Measurements from ENCODE around the gene TMEM125.

Gene TMEM125

DNA sequence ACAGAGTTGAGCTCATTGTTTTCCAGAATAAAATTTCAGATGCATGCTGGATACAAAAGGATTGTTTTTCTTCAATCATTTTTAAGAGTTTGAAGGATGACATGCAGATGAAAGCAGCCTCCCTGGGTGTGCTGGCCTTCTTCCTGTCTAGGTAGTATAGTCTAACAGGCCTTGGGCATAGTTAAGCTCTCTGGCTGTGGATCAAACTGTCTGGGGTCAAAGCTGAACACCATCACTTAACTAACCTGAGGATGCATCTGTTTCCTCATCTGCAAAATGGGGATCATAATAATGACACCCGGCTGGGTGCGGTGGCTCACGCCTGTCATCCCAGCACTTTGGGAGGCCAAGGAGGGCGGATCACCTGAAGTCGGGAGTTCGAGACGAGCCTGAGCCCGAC lies 25.0 kb downstream of the TMEM125 start:
- no peak for DNase-seq

DNA sequence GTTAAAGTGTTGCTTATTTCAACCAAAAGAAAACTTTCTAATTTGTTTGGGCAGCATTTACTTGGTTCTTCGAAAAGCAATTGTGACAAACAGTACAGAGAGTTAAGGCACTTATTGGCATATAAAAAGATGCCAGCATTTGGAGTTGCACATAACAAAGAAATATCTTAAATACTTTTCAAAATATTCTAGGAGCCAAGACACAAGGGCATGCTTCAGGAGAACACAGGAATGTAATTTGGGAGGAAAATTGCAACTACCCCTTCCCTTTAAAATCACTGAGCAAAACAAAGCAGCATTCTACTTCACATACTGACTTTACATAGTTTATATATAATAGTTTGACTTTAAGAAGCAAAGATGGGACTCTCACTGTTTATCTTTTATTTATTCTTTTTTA lies 26.4 kb downstream of the TMEM125 start:
- no peak for DNase-seq

DNA sequence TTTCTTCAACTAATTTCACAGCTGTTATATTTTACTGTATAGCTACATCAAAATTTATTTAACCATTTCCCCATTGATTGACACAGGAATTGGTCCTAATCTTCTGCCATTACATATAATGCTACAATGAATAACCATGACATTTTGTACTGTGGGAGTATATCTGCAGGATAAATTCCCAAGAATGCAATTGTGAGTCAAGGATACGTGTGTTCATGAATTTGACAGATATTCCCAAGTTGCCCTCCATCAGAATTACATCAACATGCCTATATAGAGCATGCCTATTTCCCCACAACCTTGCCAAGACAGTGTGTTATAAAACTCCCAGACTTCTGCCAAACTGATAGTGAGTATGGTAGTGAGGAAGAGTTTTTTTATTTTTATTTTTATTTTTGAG lies 28.3 kb downstream of the TMEM125 start:
- no peak for DNase-seq

DNA sequence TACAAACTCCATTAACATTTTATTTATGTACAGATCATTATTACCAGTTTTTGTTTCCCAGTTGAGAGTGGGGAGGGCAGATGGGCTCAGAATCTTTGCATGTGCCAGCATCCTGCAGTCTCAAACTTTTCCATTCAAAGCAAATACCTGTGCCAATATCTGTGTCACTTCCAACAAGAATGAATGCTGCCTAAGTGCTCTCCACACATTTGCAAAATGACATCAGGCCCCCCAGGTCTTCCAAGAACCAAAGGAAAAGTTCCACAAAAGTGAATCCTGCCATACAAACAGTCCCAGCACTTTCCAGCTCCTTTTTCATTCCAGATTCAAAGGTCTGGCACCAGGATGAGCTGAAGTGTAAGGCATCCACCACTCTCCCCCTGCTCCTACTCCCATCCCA lies 29.3 kb downstream of the TMEM125 start:
- DNase-seq: no peak

DNA sequence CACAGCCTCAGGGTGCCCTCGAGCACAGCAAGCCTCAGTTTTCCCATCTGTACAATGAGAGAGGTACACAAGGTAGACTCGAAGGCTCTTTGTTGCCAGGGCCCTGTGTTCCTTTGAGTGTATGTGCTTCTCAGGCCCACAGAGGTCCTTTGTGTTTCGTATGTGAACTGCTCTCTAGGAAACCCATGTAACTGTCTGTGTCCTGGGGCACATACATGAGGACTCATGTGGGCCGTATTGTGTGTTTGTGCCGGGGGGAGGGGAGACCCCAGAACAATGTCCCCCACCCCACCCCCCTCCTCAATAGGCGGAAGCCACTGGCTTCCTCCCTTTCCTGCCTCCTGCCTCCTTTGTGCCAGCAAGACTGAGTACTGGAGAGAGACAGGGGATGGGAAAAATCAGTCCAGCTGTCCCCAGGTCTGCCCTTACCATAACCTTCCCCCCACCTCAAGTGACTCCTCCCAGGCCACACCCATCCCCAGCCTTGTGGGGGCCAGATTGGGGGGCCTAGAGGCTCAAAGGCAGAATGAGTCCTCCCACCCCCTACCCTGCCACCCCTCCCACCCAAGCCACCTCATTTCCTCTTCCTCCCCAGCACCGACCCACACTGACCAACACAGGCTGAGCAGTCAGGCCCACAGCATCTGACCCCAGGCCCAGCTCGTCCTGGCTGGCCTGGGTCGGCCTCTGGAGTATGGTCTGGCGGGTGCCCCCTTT lies 30.8 kb downstream of the TMEM125 start, which contains the start of gene TIE1:
TSS of gene TIE1 (plus strand) at position 605 of the 717 bp plus-strand sequence. CDS start at position 695, 90 bp downstream.
- no peak for DNase-seq

DNA sequence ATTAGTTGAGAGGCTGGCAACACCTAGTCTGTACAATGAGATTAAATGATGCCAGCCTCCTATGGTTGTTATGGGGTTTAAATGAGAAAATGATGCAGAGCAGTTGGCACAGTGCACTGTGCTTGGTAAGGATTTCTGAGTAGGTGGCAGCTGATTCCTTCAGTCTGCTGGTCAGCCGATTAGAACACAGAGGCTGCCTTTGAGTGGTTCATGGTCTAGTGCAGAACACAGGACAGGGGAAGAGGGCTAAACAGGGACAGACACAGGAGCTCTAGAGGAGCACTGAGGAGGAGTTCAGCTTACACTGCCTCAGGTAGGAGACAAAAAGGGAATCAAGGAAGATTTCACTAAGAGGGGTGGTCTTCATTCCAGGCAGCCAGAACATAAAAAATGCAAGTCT lies 32.4 kb downstream of the TMEM125 start:
- DNase-seq: no peak

DNA sequence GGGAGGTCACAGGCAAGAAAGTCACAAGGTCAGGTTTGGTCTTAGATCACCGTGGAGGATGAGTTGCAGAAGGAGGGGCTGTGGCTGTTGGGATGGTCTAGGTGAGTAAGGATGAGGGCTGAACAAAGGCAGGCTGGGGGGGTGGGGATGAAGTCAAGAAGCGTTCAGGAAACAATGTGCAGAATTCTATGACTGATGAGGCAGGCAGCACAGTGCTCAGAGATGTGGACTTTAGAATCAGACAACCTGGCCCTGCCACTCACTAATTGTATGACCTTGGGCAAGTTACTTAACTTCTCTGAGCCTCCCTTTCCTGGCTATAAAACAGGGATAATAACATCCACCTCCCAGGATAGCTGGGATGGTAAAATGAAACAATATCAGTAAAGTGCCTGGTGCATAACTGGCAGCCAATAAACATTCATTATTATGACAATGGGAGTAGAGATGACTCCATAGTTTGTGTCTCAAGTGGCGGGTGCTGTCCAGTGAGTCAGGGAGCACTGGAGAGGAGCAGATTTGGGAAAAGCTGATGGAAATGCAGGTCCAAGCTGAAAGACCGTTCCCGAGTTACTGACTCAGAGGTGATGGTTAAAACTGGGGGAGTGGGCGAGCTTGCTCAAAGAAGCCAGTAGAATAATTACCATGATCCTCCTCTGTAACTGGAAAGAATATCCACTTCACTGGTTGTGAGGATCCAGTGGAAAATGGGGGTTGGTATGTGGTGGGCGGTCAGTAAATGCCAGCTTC lies 33.1 kb downstream of the TMEM125 start:
- DNase-seq: no peak

DNA sequence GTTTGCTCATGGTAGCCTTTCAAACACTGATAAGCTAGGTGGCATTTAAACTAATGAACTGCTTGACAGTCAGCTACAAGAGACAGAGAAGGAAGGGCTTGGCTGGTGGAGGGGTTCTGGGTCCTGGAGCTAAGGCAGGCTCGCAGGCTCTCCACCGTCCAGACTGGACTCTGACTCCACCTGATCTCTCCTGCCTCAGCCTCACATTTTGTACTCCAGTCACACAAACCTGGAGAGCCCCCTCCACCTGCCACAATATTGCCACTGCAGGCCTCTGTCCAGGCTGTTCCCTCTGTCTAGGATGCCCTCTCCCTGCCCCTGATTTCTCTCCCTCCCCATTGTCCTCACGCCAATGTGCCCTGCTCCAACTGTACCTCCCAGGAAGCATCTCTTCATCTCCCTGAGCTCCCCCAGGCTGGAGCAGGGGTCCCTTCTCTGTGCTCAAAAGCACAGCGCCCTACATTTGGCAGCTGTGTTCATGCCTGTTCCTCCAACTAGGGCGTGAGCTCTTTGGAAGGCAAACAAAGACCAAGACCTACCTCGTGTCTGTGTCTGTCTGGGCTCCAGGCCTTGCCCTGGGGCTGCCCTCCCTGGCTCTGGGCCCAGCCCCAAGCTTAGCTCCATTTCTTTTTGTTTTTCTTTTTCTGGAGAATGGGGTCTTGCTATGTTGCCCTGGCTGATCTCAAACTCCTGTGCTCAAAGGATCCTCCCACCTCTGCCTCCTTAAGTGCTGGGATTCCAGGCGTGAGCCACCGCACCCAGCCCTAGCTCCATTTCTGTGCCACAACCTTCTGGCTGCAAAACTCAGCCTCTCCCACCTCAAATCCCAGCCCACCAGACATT lies 33.9 kb downstream of the TMEM125 start:
- DNase-seq: no peak

DNA sequence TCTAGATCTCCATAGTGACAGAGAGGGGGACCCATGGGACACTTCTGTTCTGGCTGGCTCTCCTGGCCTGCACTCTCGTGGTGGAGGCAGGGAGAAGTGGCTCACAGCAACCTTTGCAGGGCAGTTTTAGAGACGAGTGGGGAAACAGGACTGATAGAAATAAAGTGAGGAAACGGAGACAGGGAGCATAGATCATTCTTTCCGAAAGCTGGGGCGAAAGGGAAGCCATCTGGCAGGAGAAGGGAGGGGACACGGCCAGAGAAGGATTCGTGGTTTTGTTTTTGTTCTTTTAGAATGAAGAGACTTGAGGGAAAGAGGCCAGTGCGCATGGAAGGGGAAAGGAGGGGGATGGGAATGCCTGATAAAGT lies 34.5 kb downstream of the TMEM125 start:
- DNase-seq: no peak

DNA sequence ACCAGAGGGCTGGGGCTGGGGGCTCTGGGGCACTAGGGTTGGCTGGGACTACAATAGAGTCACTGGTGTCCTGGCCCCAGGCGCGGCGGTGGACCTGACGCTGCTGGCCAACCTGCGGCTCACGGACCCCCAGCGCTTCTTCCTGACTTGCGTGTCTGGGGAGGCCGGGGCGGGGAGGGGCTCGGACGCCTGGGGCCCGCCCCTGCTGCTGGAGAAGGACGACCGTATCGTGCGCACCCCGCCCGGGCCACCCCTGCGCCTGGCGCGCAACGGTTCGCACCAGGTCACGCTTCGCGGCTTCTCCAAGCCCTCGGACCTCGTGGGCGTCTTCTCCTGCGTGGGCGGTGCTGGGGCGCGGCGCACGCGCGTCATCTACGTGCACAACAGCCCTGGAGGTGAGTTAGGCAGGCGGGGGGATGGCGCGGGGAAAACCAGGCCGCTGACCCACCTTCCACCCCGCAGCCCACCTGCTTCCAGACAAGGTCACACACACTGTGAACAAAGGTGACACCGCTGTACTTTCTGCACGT lies 35.1 kb downstream of the TMEM125 start:
- DNase-seq: no peak

DNA sequence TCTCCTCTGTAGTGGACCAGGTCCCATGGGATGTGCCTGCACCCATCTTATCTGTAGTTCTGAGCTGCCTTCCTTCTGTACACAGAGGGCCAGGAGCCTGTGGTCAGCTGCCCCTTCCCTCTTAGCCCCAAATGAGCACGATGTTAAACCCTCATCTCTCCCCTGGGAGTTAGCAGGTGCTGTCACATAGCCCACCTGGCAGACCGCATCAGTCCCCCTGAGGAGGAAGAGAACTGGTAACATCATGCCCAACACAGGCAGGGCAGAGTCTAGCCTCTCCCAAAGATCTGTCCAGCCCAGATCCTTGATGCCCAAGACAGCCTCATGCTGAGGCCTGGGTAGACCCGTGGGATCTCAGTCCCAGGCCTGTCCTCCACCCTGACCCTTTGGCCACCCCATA lies 35.7 kb downstream of the TMEM125 start:
- DNase-seq: no peak

DNA sequence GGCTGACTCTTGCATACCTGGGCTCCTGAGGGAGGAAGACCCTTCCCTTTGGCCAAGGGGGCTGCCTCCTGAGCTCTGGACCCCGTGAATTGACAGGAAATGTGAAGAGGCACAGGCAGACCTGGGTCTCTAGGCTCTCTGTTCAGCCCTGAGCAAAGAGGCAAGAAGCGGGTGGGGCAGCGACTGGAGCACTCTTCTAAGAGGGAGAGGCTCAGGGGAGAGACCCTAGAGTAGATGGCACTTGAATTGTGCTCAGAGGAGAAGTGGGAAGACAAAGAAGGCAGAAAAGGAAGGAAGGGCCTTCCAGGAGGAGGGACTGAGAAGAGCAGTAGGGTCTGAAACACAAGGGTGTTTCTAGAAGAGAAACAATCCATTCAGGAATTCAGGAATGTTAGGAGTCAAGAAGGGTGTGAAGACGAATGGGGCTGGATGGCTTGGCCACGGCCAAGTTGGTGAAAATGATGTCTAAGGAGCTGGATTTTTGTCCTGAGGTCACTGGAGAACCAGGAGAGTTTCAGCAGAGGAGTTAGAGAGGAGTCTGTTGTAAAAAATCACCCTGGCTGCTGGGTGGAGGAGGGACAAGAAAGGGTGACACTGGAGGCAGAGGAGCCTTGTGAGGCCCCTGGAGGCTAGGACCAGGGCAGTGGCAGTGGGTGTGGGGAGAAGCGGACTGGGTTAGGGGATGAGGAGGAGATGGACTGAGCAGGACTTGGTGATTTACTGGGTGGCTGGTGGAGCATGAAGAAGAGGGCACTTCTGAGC lies 36.3 kb downstream of the TMEM125 start:
- no peak for DNase-seq

DNA sequence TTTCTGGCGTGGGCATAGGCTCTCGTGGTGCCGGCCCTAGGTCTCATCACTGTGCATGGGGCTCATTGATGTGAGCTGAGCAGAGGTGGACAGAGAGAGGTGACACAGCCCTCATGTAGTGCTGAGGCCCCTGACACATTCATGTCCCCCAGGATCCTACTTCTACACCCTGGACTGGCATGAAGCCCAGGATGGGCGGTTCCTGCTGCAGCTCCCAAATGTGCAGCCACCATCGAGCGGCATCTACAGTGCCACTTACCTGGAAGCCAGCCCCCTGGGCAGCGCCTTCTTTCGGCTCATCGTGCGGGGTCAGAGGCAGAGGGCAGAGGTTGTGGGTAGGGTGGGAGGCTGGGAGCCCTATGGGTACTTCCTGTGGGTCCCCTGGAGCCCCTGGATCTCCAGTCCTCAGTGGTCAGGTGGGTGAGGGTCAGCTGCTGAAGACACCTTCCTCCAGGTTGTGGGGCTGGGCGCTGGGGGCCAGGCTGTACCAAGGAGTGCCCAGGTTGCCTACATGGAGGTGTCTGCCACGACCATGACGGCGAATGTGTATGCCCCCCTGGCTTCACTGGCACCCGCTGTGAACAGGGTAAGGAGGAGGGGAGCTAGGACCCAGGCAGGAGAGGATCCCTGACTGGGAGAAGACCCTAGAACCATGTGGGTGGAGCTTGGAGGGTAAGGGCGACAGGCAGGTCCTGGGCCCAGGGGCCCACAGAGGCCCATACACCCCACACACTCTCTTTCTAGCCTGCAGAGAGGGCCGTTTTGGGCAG lies 37.1 kb downstream of the TMEM125 start:
- no peak for DNase-seq

DNA sequence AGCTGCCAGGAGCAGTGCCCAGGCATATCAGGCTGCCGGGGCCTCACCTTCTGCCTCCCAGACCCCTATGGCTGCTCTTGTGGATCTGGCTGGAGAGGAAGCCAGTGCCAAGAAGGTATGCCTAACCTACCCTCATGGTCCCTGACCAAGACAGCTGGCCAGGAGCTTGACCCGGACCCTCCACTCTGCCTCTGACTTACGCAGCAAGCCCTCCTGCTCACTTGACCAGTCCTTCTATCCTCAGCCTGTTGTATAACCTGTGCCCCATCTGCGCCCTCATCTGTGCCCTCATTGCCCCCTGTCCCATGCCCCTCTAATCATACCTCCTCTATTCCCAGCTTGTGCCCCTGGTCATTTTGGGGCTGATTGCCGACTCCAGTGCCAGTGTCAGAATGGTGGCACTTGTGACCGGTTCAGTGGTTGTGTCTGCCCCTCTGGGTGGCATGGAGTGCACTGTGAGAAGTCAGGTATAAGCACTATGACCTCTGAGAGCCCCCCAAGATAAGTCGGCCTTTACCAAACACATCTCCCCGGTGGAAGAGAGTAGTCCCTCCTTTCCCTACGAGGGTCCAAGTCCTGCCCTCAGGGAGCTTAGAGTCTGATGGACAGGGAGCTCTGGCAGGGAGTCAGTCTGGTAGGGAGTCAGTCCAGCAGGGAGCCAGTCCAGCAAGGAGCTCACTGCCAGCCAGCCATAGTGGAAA lies 37.8 kb downstream of the TMEM125 start:
- DNase-seq: no peak

DNA sequence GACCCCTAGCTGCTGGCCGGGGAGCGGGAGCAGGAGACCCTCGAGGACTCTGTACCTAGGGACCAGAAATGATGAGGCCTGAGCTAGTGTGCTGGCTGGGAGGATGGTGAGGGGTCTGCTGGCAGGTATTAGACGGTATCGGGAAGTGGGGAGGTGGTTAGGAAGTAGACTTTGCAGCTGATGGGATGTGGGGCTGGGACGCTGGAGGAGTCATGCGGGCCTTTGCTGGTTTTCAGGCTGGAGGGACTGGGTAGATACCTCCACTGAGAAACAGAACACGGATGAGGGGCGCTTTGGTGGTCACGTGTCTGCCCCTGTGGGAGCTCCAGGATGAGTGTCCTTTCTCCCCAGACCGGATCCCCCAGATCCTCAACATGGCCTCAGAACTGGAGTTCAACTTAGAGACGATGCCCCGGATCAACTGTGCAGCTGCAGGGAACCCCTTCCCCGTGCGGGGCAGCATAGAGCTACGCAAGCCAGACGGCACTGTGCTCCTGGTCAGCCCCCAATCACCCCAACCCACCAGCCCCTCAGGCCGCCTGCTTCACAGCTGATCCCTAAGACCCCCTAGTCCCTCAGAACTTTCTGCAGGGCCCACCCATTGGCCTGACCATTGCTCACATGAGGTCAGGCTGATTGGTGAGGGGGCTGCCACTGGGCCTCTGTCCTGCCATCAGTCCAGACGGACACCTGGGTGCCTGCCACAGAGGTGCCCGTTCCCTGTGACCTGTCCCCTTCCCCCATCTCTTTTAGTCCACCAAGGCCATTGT lies 39.0 kb downstream of the TMEM125 start:
- DNase-seq: no peak

DNA sequence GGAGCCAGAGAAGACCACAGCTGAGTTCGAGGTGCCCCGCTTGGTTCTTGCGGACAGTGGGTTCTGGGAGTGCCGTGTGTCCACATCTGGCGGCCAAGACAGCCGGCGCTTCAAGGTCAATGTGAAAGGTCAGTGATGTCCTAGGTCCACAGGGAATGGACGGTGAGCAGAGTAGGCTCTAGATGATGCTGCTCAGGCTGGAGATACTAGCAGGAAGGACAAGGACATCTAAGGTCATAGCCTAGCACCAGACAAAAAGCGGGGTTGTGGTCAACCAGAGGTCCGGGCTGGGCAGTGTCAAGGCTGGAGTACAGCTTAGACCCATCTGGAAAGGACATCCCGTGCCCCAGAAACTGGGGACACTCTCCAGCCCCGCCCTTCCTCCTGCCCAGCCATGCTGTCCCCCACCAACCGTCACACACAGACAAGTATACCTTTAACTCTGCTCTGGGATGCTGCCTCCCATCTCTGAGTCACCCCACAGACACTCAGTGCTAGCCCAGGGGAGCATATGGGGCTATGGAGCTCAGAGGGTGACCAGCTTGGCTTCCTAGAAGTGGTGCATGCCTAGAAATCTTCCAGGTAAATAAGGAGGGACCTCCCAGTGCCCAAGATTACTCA lies 39.7 kb downstream of the TMEM125 start:
- no peak for DNase-seq

DNA sequence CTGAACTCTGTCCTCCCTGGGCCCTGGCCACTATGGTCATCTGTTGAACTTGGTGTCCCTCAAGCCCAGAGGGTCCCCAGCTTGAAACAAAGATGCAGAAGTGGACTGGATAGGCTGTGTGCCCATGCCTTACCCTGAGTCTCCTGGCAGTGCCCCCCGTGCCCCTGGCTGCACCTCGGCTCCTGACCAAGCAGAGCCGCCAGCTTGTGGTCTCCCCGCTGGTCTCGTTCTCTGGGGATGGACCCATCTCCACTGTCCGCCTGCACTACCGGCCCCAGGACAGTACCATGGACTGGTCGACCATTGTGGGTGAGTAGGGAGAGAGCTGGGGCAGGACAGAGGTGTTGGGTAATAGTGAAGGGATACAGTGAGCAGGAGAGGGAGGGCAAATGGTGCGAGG lies 41.7 kb downstream of the TMEM125 start:
- DNase-seq: no peak

DNA sequence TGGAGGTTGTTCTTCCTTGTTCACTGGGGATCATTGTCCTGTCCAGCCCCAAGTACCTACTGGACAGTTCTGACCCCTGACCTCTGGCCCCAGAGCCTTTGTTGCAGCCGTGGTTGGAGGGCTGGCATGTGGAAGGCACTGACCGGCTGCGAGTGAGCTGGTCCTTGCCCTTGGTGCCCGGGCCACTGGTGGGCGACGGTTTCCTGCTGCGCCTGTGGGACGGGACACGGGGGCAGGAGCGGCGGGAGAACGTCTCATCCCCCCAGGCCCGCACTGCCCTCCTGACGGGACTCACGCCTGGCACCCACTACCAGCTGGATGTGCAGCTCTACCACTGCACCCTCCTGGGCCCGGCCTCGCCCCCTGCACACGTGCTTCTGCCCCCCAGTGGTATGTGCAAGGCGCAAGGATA lies 42.4 kb downstream of the TMEM125 start:
- no peak for DNase-seq

DNA sequence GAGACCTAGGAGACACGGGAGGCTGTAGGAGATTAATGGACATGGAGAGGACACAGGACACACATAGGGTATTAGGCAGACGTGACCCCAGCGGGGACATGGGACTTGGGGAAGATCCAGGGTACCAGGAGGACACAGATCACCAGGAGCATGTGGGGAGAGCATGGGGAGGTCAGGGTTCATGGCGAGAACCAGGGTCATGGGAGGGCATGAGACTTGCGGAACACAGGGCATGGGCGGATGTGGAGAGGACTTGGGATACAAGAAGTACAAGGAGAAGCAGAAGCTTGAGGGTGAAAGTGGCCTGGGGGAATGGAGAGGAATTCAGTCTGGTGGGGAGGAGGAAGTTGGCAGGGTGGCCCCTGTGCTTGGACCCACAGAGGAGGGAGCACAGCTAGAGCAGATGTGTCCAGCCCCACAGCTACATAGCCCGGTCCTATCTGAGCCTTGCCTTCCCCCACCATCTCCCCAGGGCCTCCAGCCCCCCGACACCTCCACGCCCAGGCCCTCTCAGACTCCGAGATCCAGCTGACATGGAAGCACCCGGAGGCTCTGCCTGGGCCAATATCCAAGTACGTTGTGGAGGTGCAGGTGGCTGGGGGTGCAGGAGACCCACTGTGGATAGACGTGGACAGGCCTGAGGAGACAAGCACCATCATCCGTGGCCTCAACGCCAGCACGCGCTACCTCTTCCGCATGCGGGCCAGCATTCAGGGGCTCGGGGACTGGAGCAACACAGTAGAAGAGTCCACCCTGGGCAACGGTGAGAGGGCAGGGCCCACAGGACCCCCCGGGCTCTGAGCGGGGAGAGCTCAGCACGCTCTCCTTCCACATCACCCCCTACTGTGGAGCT lies 43.1 kb downstream of the TMEM125 start:
- DNase-seq: no peak

Measured in activated T-cell treated with anti-CD3 and anti-CD28 coated beads, Interleukin-2, amount 50 U/mL, for 48 hours (primary cell).